HCT116 (cell line): ENCODE results near the gene RHD. TPM values are rescaled to one million over a fixed set of nuclear protein-coding genes. Genes with fewer than 3 reads are reported as not detected.

Source experiments
- ATAC-seq: fragments of 200-7000 bp; cut with Tn5 transposase; 2 replicates; pipeline ENCODE4 v1.9.1; 2020; ENCODE audit warnings: mild to moderate bottlenecking, moderate library complexity
- BruUV-seq: library from RNA; stranded (reverse); fragments of 400-500 nt; replicated peaks from 2 replicates; lab custom pipeline; 2021; lab: Mats Ljungman, UMichigan
- CTCF ChIA-PET: fragments of 300-600 bp; sonication (Branson Sonifier 250); formaldehyde crosslinking; loops from one replicate; lab custom pipeline; 2021; ENCODE audit warnings: antibody characterized with exemption; lab: Charles Lee
- POLR2A ChIA-PET: fragments of 300-600, 350-600 bp; sonication (Branson Sonifier 250); formaldehyde crosslinking; loops from one replicate; lab custom pipeline; 2021; ENCODE audit warnings: antibody characterized with exemption; lab: Charles Lee
- RAD21 ChIA-PET, 2 experiments: fragments of 300-600 bp; sonication (Branson Sonifier 250); formaldehyde crosslinking; loops; one replicate each; lab custom pipeline; 2023; ENCODE audit warnings: low total read pairs in 2 of 2; ENCODE audit not compliant: uncharacterized antibody in 2 of 2, unreplicated experiment in 2 of 2, low non-redundant PET in 1 of 2; lab: Charles Lee
- DNase-seq: peaks from one replicate; pipeline ENCODE4 v3.0.0-alpha.2; 2010; ENCODE audit warnings: low read depth, low spot score
- H2AFZ ChIP-seq: fragments of 200-600 bp; shearing (Covaris generic), sonication (generic); 2 replicates; pipeline ENCODE4 v1.6.1; 2017; ENCODE audit warnings: low read depth, mixed run types, mixed read lengths, antibody characterized with exemption, low read length; ENCODE audit not compliant: poor library complexity, severe bottlenecking
- H3K27ac ChIP-seq: 2 replicates; pipeline ENCODE4 v1.5.1; 2012; ENCODE audit warnings: low read depth, low read length
- H3K27me3 ChIP-seq: fragments of 200-600 bp; sonication (generic); 2 replicates; pipeline ENCODE4 v1.6.1; 2016; ENCODE audit warnings: mixed run types, low read length, mixed read lengths; ENCODE audit not compliant: insufficient read depth
- H3K36me3 ChIP-seq, 2 experiments: fragments of 200-500 bp in 1 of 2; fragments of 200-600 bp in 1 of 2; sonication (Bioruptor generic) in 1 of 2; sonication (generic) in 1 of 2; 2 replicates each; pipeline versions ENCODE4 v1.5.1 to v1.6.1; 2014 to 2016; ENCODE audit warnings: low read length in 2 of 2, inconsistent platforms in 1 of 2, mixed read lengths in 1 of 2, mixed run types in 1 of 2; ENCODE audit not compliant: insufficient read depth in 2 of 2, control insufficient read depth in 1 of 2
- H3K4me1 ChIP-seq, 2 experiments: fragments of 200-600 bp in 1 of 2; sonication (generic) in 1 of 2; 2 replicates each; pipeline versions ENCODE4 v1.5.1 to v1.6.1; 2012 to 2017; ENCODE audit warnings: low read length in 2 of 2, inconsistent platforms in 1 of 2, mild to moderate bottlenecking in 1 of 2, mixed read lengths in 1 of 2, mixed run types in 1 of 2, moderate library complexity in 1 of 2; ENCODE audit not compliant: insufficient read depth in 2 of 2, control insufficient read depth in 1 of 2
- H3K4me2 ChIP-seq: fragments of 200-600 bp; sonication (generic); 2 replicates; pipeline ENCODE4 v1.6.1; 2017; ENCODE audit warnings: mixed run types, low read length, mixed read lengths
- H3K4me3 ChIP-seq, 2 experiments: fragments of 200-600 bp in 1 of 2; sonication (generic) in 1 of 2; replicated peaks in 1 of 2; 2 replicates each; pipeline ENCODE4 v1.5.1; 2011 to 2016; ENCODE audit warnings: low read length in 2 of 2, control low read depth in 1 of 2, low read depth in 1 of 2, mild to moderate bottlenecking in 1 of 2, mixed read lengths in 1 of 2, mixed run types in 1 of 2
- H3K79me2 ChIP-seq: fragments of 200-600 bp; sonication (generic); 2 replicates; pipeline ENCODE4 v1.6.1; 2017; ENCODE audit warnings: mild to moderate bottlenecking, mixed run types, low read length, moderate library complexity, mixed read lengths; ENCODE audit not compliant: insufficient read depth
- H3K9ac ChIP-seq: fragments of 200-600 bp; sonication (generic); 2 replicates; pipeline ENCODE4 v1.6.1; 2016; ENCODE audit warnings: low read length, mixed read lengths
- H3K9me2 ChIP-seq: fragments of 200-600 bp; sonication (generic), shearing (Covaris generic); 2 replicates; pipeline ENCODE4 v1.6.1; 2017; ENCODE audit warnings: mixed run types, mild to moderate bottlenecking, moderate library complexity; ENCODE audit not compliant: insufficient read depth
- H3K9me3 ChIP-seq, 2 experiments: fragments of 200-500 bp in 1 of 2; fragments of 200-600 bp in 1 of 2; sonication (Bioruptor generic) in 1 of 2; sonication (generic) in 1 of 2; 2 replicates each; pipeline ENCODE4 v1.6.1; 2014 to 2017; ENCODE audit warnings: low read length in 2 of 2, mixed read lengths in 2 of 2, inconsistent platforms in 1 of 2, low read depth in 1 of 2, mild to moderate bottlenecking in 1 of 2, mixed run types in 1 of 2, moderate library complexity in 1 of 2; ENCODE audit not compliant: control insufficient read depth in 1 of 2, insufficient read depth in 1 of 2
- H4K20me1 ChIP-seq: fragments of 200-600 bp; sonication (generic), shearing (Covaris generic); 2 replicates; pipeline ENCODE4 v1.6.1; 2017; ENCODE audit warnings: mixed run types, mild to moderate bottlenecking, moderate library complexity; ENCODE audit not compliant: insufficient read depth
- CBX3 ChIP-seq: IDR thresholded peaks from 2 replicates; pipeline ENCODE4 v1.6.1; 2012; ENCODE audit warnings: low read depth
- CEBPB ChIP-seq: IDR thresholded peaks from 2 replicates; pipeline ENCODE4 v1.6.1; 2012; ENCODE audit warnings: low read depth
- EGR1 ChIP-seq: IDR thresholded peaks from 2 replicates; pipeline ENCODE4 v1.6.1; 2012; ENCODE audit warnings: low read depth
- ELF1 ChIP-seq: IDR thresholded peaks from 2 replicates; pipeline ENCODE4 v1.6.1; 2012; ENCODE audit warnings: low read depth, borderline replicate concordance
- EZH2phosphoT487 ChIP-seq: fragments of 200-600 bp; IDR thresholded peaks from 2 replicates; pipeline ENCODE4 v1.6.1; 2018; ENCODE audit warnings: antibody characterized with exemption, borderline replicate concordance
- POLR2A ChIP-seq: IDR thresholded peaks from 2 replicates; pipeline ENCODE4 v1.7.0; 2011; ENCODE audit warnings: borderline replicate concordance; ENCODE audit not compliant: insufficient read depth, insufficient read length; ENCODE audit errors: extremely low read depth
- POLR2AphosphoS5 ChIP-seq: IDR thresholded peaks from 2 replicates; pipeline ENCODE4 v1.6.1; 2011; ENCODE audit warnings: mild to moderate bottlenecking, low read depth, low read length, moderate library complexity
- RAD21 ChIP-seq: IDR thresholded peaks from 2 replicates; pipeline ENCODE4 v1.6.1; 2012; ENCODE audit warnings: low read depth, mild to moderate bottlenecking
- REST ChIP-seq: IDR thresholded peaks from 2 replicates; pipeline ENCODE4 v1.6.1; 2012; ENCODE audit warnings: low read depth
- SIN3A ChIP-seq: IDR thresholded peaks from 2 replicates; pipeline ENCODE4 v1.6.1; 2012; ENCODE audit warnings: low read depth
- SP1 ChIP-seq: IDR thresholded peaks from 2 replicates; pipeline ENCODE4 v1.6.1; 2012; ENCODE audit warnings: low read depth
- TCF7L2 ChIP-seq: IDR thresholded peaks from 2 replicates; pipeline ENCODE4 v1.7.0; 2011; ENCODE audit warnings: borderline replicate concordance, inconsistent platforms; ENCODE audit not compliant: insufficient read depth, insufficient read length; ENCODE audit errors: extremely low read depth
- ZFX ChIP-seq: fragments of 450-650 bp; IDR thresholded peaks from 2 replicates; pipeline ENCODE4 v1.6.1; 2017
- ZNF274 ChIP-seq: fragments of 200-500 bp; sonication (Bioruptor generic); IDR thresholded peaks from 2 replicates; pipeline ENCODE4 v1.6.1; 2014; ENCODE audit warnings: mild to moderate bottlenecking, low read depth, low read length, inconsistent platforms
- intact Hi-C: fragments of 100-400 bp; cut with micrococcal nuclease; formaldehyde crosslinking; loops from 2 replicates; pipeline ENCODE4 v1.10.0; 2022
- total RNA-seq: library from RNA; stranded (reverse); gene quantifications from one replicate; pipeline ENCODE4 v1.2.1, GENCODE V29; 2021; ENCODE audit not compliant: unreplicated experiment
- TF ChIP-seq, protein P1 (sequence below), 3 experiments: fragments of 200-600 bp in 1 of 3; sonication (generic) in 1 of 3; IDR thresholded peaks in 2 of 3; conservative IDR thresholded peaks in 1 of 3; 2 replicates each; pipeline ENCODE4 v1.5.1; 2012 to 2017; ENCODE audit warnings: low read depth in 2 of 3, low read length in 2 of 3, antibody characterized with exemption in 1 of 3, borderline replicate concordance in 1 of 3, control low read depth in 1 of 3, mild to moderate bottlenecking in 1 of 3, mixed read lengths in 1 of 3, mixed run types in 1 of 3, moderate library complexity in 1 of 3; ENCODE audit not compliant: insufficient read depth in 1 of 3
- TF ChIP-seq, protein P2 (sequence below): IDR thresholded peaks from 2 replicates; pipeline ENCODE4 v1.6.1; 2011; ENCODE audit warnings: mild to moderate bottlenecking, low read length, moderate library complexity; ENCODE audit not compliant: insufficient replicate concordance; ENCODE audit errors: extremely low read depth
- TF ChIP-seq, protein P3 (sequence below): IDR thresholded peaks from 2 replicates; pipeline ENCODE4 v1.6.1; 2012

Gene RHD
- total RNA-seq, 1 experiment from 2014 or later: not detected

DNA sequence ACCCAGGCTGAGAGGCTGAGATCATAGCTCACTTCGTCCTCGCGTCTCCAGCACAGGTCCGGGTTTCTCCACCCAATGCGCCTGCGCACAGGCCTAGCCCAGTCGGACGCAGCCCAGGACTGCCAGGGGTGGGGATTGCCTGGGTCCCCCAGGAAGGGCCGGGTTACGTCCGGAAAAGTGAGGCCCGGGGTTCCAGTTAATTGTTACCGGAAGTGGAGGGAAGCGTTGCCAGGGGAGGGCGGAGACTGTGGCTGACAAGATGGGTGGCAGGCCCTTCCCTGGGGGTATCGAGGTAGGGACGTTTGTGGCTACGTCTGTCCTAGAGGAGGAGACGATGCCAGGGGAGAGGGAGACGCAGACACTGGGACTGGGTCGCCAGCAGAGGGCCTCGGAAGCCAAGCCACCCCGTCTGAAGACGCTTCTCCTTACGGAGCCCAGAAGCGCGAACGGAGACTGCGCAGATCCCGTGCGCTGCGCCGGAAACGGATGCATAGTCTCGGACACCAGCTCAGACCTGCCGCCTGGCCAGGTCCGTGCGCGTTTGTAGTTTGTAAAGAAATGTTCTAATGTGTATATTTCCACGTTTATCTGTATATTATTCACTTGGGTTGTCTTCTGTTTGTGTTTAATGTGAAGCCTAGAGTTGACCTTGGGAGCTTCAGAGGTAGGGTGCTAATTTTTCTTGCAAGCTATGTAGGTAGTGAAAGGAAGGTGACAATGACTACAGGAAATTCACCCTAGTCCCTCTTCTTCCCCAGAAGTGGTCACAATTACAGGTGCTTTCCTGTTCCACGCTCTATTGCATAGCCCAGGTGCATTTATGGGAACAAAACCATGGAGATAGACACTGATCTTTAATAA is 32.4 kb upstream of the RHD start:
- intact Hi-C loops: no loop called here
- peaks cover under 1% of the 10 kb centered on the region; the same call in 1 of the 2 replicates for H4K20me1 ChIP-seq
- DNase-seq: peak; percentile 92
- peak overlapping the region; percentile 51 to 60 for H3K4me3 ChIP-seq
- RAD21 ChIA-PET: interaction anchor here in 1 of 2 experiments (0.6 to 0.7 kb wide), 2 partner anchors 279 to 391 kb away, joined by 3 read pairs; no protein-coding TSS in a partner anchor
- no peaks in the 10 kb centered on the region for H3K27me3 ChIP-seq
- ATAC-seq: peak; percentile 88
- H3K4me1 ChIP-seq: peaks cover 30 to 41% of the 10 kb centered on the region in 2 experiments
- H3K9me2 ChIP-seq: no peaks in the 10 kb centered on the region
- H3K9ac ChIP-seq: peak overlapping the region; percentile 65
- peaks cover 32% of the 10 kb centered on the region for H3K79me2 ChIP-seq
- H3K4me2 ChIP-seq: peak overlapping the region; percentile 78
- CTCF ChIA-PET: interaction anchor here (0.7 to 1.5 kb wide), 8 partner anchors 9 to 558 kb away, joined by 3 to 5 read pairs (median 4); no protein-coding TSS in a partner anchor
- H3K36me3 ChIP-seq: peaks cover 15 to 29% of the 10 kb centered on the region in 2 experiments
- no peak overlapping the region for H2AFZ ChIP-seq
- TSS peak; percentile 54 for BruUV-seq
- POLR2A ChIA-PET: interaction anchor here (0.6 to 1.0 kb wide), 2 partner anchors 9 to 1754 kb away, joined by 3 to 4 read pairs; partner anchors contain the start of gene TRNP1
- no peaks in the 10 kb centered on the region for H3K9me3 ChIP-seq
- peak overlapping the region; percentile 84 for H3K27ac ChIP-seq
- no peak for TF ChIP-seq ELF1
- TF ChIP-seq EGR1: no peak
- no peak for TF ChIP-seq EZH2phosphoT487
- TF ChIP-seq CEBPB: no peak
- TF ChIP-seq POLR2AphosphoS5: peak; percentile 94
- TF ChIP-seq POLR2A: peak; percentile 71
- TF ChIP-seq RAD21: no peak
- TF ChIP-seq, protein P1, sequence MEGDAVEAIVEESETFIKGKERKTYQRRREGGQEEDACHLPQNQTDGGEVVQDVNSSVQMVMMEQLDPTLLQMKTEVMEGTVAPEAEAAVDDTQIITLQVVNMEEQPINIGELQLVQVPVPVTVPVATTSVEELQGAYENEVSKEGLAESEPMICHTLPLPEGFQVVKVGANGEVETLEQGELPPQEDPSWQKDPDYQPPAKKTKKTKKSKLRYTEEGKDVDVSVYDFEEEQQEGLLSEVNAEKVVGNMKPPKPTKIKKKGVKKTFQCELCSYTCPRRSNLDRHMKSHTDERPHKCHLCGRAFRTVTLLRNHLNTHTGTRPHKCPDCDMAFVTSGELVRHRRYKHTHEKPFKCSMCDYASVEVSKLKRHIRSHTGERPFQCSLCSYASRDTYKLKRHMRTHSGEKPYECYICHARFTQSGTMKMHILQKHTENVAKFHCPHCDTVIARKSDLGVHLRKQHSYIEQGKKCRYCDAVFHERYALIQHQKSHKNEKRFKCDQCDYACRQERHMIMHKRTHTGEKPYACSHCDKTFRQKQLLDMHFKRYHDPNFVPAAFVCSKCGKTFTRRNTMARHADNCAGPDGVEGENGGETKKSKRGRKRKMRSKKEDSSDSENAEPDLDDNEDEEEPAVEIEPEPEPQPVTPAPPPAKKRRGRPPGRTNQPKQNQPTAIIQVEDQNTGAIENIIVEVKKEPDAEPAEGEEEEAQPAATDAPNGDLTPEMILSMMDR (IDR thresholded peaks at IDR 0.05 in 2 of 3, conservative IDR thresholded peaks at IDR 0.05 in 1 of 3; ENCODE audit: borderline replicate concordance in 1 of 3, insufficient read depth in 1 of 3, low read depth in 2 of 3, low read length in 2 of 3): peak in 2 of 3 experiments; percentile 58 to 63; a peak in 4 of 6 replicates
- TF ChIP-seq TCF7L2: peak; percentile 4
- TF ChIP-seq, protein P2, sequence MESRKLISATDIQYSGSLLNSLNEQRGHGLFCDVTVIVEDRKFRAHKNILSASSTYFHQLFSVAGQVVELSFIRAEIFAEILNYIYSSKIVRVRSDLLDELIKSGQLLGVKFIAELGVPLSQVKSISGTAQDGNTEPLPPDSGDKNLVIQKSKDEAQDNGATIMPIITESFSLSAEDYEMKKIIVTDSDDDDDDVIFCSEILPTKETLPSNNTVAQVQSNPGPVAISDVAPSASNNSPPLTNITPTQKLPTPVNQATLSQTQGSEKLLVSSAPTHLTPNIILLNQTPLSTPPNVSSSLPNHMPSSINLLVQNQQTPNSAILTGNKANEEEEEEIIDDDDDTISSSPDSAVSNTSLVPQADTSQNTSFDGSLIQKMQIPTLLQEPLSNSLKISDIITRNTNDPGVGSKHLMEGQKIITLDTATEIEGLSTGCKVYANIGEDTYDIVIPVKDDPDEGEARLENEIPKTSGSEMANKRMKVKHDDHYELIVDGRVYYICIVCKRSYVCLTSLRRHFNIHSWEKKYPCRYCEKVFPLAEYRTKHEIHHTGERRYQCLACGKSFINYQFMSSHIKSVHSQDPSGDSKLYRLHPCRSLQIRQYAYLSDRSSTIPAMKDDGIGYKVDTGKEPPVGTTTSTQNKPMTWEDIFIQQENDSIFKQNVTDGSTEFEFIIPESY: no peak
- no peak for TF ChIP-seq REST
- TF ChIP-seq SP1: no peak
- TF ChIP-seq SIN3A: no peak
- TF ChIP-seq ZNF274: no peak
- peak; percentile 44; the same call in 1 of the 2 replicates for TF ChIP-seq ZFX
- TF ChIP-seq CBX3: no peak
- TF ChIP-seq, protein P3, sequence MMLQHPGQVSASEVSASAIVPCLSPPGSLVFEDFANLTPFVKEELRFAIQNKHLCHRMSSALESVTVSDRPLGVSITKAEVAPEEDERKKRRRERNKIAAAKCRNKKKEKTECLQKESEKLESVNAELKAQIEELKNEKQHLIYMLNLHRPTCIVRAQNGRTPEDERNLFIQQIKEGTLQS: no peak
